Mucosa of descending colon (tissue), 3 donors: ENCODE measurements around the gene C2orf42. TPM values are rescaled to one million over a fixed set of nuclear protein-coding genes. Genes with fewer than 3 reads are reported as not detected.
"Not testable (repeated sequence)": the region's sequence is repeated elsewhere in the genome, so short reads cannot be mapped to it uniquely, and the experiment has no call there.

ENCODE experiments used
- ATAC-seq: fragments of 200-7000 bp; cut with Tn5 transposase; one replicate; pipeline ENCODE4 v1.9.1; 2020; ENCODE audit warnings: mild to moderate bottlenecking, moderate library complexity
- DNase-seq, 3 donors: peaks; one replicate each; pipeline ENCODE4 v3.0.0-alpha.2; 2020
- H3K36me3 ChIP-seq: fragments of 200-600 bp; one replicate; pipeline ENCODE4 v1.8.0; 2021; ENCODE audit warnings: low read depth, mild to moderate bottlenecking
- H3K4me1 ChIP-seq: fragments of 200-600 bp; one replicate; pipeline ENCODE4 v1.8.0; 2021; ENCODE audit warnings: low read depth, mild to moderate bottlenecking
- H3K4me3 ChIP-seq: fragments of 200-600 bp; one replicate; pipeline ENCODE4 v1.8.0; 2021; ENCODE audit warnings: mild to moderate bottlenecking
- H3K9me3 ChIP-seq: fragments of 200-600 bp; one replicate; pipeline ENCODE4 v1.8.0; 2021; ENCODE audit warnings: mild to moderate bottlenecking
- CTCF ChIP-seq: fragments of 200-600 bp; IDR thresholded peaks from one replicate; pipeline ENCODE4 v1.8.0; 2022; ENCODE audit warnings: antibody characterized with exemption, mild to moderate bottlenecking
- intact Hi-C, 2 donors: fragments of 100-400 bp; cut with DNase I in 1 of 2; cut with micrococcal nuclease in 1 of 2; formaldehyde crosslinking; loops; one replicate each; pipeline versions ENCODE4 v1.11.0 to v1.11.1; 2022; cut with DNase I, micrococcal nuclease
- long read RNA-seq, 2 donors: library from polyadenylated mRNA; unstranded; transcript quantifications; one replicate each; pipeline ENCODE4 v2.0.0, GENCODE V29; 2019 to 2021
- total RNA-seq, 3 donors: library from RNA; stranded (reverse); fragmentation: NEBNext Ultra II Directional in 2 of 3; extraction: Animal tissue kit (Norgen Biotek cat#: 25700) in 2 of 3; gene quantifications; one replicate each; pipeline versions ENCODE4 v1.2.1 to v1.2.4, GENCODE V29; 2021 to 2023
- donor health status: DM: no; HTN: no; CAD: no; lungs with moderate emphysema.
- donor health status: DM: no; HTN: no; CAD: no.
- donor health status: DM: no; HTN: yes; CAD: no.

The C2orf42 gene
- 10 to 100 TPM in 2 of 3 donors, 1 to 10 TPM in 1; 7.6 to 17.2 (median 12.2) TPM for total RNA-seq
- long read RNA-seq, donor 1, partial matches to known transcripts: 0 of 11 reads
- long read RNA-seq, donor 1, other reads (novel, unspliced or antisense): 8 of 11 reads
- long read RNA-seq, donor 2, partial matches to known transcripts: 0 of 1 reads
- long read RNA-seq, donor 2, other reads (novel, unspliced or antisense): 1 of 1 reads

- H3K4me3 ChIP-seq: peak within 1 kb of the TSS; percentile 59
- intact Hi-C loops: no loop called here
- TF ChIP-seq CTCF: no peak
- H3K36me3 ChIP-seq: no peaks in the 10 kb centered on the region
- H3K9me3 ChIP-seq: no peaks in the 10 kb centered on the region
- peaks cover 3% of the 10 kb centered on the region for H3K4me1 ChIP-seq
- DNase-seq (peak; percentile 95 to 97 (median 97)), ATAC-seq (peak; percentile 98)
These were observed at the start of gene C2orf42 for GRCh38 chr2:70190418-70191243. Gene C2orf42 (minus strand): TSS chr2:70191019. CDS start chr2:70181985, 9,034 bp downstream.

- H3K4me3 ChIP-seq: no peak overlapping the region
- ATAC-seq: no peak
- DNase-seq: no peak
These were observed 49.8 kb upstream of the C2orf42 start for GRCh38 chr2:70240599-70240998.

GRCh38 chr2:70233926-70234325 lies 43.1 kb upstream of the C2orf42 start:
- Histone ChIP-seq H3K4me1 (no peaks in the 10 kb centered on the region), H3K36me3 (peaks cover 6% of the 10 kb centered on the region), H3K4me3 (no peak overlapping the region), H3K9me3 (no peaks in the 10 kb centered on the region)
- no peak for ATAC-seq
- no peak for TF ChIP-seq CTCF
- DNase-seq: no peak
- intact Hi-C loops: no loop called here

More at GRCh38 chr2:70240599-70240998, 49.8 kb upstream of the C2orf42 start:
- Histone ChIP-seq H3K36me3 (no peaks in the 10 kb centered on the region), H3K4me1 (peaks cover 6% of the 10 kb centered on the region), H3K9me3 (no peaks in the 10 kb centered on the region)
- intact Hi-C loops: no loop called here
- no peak for TF ChIP-seq CTCF

- Histone ChIP-seq H3K4me3 (no peak overlapping the region), H3K4me1 (no peaks in the 10 kb centered on the region), H3K9me3 (no peaks in the 10 kb centered on the region), H3K36me3 (peaks cover 11% of the 10 kb centered on the region)
- DNase-seq: no peak
- intact Hi-C loops: no loop called here
- no peak for ATAC-seq
- TF ChIP-seq CTCF: no peak
These were observed 36.0 kb upstream of the C2orf42 start for GRCh38 chr2:70226781-70227180.

- peaks cover 14% of the 10 kb centered on the region for H3K36me3 ChIP-seq
- ATAC-seq, H3K9me3 ChIP-seq, DNase-seq, H3K4me1 ChIP-seq, intact Hi-C loops, H3K4me3 ChIP-seq: not testable (repeated sequence)
These were observed 32.5 kb upstream of the C2orf42 start for GRCh38 chr2:70223305-70223704.

- TF ChIP-seq CTCF: no peak
- no peaks in the 10 kb centered on the region for H3K36me3 ChIP-seq
- intact Hi-C loops: no loop called here
- H3K4me1 ChIP-seq: no peaks in the 10 kb centered on the region
- no peak for ATAC-seq
- H3K4me3 ChIP-seq: no peak overlapping the region
- no peak for DNase-seq
- no peaks in the 10 kb centered on the region for H3K9me3 ChIP-seq
These were observed 24.2 kb upstream of the C2orf42 start for GRCh38 chr2:70214953-70215549.
